MM.1S (cell line): ENCODE data around the gene MVB12B.

Experiments used
- CTCF ChIP-seq: fragments of 300-600 bp; sonication (generic); IDR thresholded peaks from 2 replicates; pipeline ENCODE4 v1.5.1; 2016; ENCODE audit warnings: antibody characterized with exemption, low read length, mixed read lengths
- EZH2 ChIP-seq: fragments of 300-600 bp; sonication (generic); optimal IDR thresholded peaks from 2 replicates; pipeline ENCODE3; 2017; ENCODE audit warnings: low read depth, mild to moderate bottlenecking, antibody characterized with exemption, low read length, mixed read lengths
- EZH2phosphoT487 ChIP-seq: fragments of 300-600 bp; sonication (generic); IDR thresholded peaks from 2 replicates; pipeline ENCODE4 v1.6.1; 2018; ENCODE audit warnings: antibody characterized with exemption, low read length

DNA sequence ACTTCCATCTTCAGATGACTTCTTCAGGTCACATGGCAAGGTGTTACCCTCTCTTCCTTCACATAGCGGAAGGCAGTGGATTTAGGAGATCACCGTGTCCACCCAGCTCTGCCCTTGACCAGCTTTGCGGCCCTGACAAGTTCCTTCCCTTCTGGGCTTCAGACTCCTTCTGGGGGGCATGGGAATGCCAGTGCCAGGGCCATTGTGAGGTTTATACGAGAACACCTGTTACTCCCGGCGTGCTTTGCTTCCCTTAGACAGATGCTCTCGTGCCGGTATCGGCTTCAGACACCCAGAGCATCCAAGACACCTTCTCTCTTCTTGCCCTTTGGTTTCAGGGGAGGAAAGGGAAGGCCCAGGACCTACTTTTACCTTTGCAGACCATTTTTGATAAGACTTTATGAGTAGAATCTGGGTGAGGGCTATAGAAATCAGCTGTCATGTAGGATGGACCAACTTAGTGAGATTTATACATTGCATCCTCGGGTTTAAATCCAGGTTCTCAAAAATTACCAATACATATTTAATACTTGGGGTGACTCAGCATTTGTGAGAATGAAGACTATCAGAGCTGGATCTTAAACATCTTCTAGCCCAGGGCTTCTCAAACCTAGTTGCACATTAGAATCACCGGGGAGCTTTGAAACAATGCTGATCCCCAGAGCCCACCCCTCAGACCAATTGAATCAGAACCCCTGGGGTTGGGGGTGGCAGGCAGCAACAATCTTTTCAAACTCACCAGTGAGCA, 138.2 kb downstream of the MVB12B start:
- TF ChIP-seq CTCF (no peak), EZH2 (no peak), EZH2phosphoT487 (no peak)
